HepG2 (cell line): ENCODE results near the gene KCTD16.

ENCODE experiments used
- BCLAF1 ChIP-seq: fragments of 450-650 bp; IDR thresholded peaks from 2 replicates; pipeline ENCODE4 v1.6.1; 2017; ENCODE audit warnings: mild to moderate bottlenecking
- CENPBD1 ChIP-seq: sonication (generic); formaldehyde crosslinking; IDR thresholded peaks from 2 replicates; pipeline ENCODE4 v1.8.0; 2022; ENCODE audit warnings: missing genetic modification reagents, low read depth, mild to moderate bottlenecking, borderline replicate concordance
- CTCF ChIP-seq: sonication (generic); formaldehyde crosslinking; IDR thresholded peaks from 2 replicates; pipeline ENCODE4 v1.5.0; 2020; ENCODE audit warnings: mild to moderate bottlenecking, missing genetic modification reagents, moderate library complexity

- TF ChIP-seq CENPBD1 (no peak), BCLAF1 (no peak), CTCF (no peak)
Measured at GRCh38 chr5:144374637-144375036, 204.0 kb downstream of the KCTD16 start.
